ENCODE data around the gene AURKB.
"Not testable (repeated sequence)": the region's sequence is repeated elsewhere in the genome, so short reads cannot be mapped to it uniquely, and the experiment has no call there.

The AURKB gene

GRCh38 chr17:8225813-8226535, 15.6 kb upstream of the AURKB start:
- in situ Hi-C loops (cut with HindIII; ENCODE audit: low sequenced_read_pairs), result no loop called here

DNA sequence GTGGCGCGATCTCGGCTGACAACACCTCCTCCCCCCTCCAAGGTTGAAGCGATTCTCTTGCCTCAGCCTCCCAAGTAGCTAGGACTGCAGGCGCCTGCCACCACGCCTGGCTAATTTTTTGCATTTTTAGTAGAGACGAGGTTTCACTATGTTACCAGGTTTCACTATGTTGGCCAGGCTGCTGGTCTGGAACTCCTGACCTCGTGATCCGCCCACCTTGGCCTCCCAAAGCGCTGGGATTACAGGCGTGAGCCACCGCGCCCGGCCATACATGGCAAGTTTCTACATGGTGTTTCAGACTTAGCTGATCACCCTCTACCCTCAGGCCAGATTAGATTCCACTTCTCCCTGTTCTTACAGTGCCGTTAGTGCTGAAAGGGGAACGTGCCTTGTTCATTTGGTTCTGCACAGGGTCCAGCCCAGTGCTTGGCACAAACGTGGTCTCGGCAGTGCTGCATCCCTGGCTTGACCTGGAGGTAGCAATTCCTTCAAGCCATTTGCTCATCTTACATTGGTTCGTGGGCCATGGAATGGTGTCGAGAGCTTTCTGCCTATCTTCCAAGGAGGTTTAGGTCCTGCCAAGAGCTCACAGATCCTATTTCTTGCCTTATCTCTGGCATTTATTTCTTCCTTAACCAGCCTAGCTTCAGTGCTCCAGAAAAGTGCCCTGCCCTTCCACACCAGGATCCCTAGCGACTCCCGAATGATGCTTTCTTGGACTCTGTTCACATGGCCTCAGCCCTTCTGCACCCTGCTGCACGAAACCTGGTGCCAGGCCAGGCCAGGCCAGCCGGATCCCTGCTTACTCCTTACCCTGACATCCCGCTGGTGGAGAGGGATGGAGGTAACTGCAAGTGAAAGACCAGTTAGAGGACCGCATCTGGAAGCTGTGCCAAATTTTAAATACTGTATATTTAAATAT, 14.8 kb upstream of the AURKB start:
- in situ Hi-C loops (cut with HindIII; ENCODE audit: low sequenced_read_pairs), result no loop called here

DNA sequence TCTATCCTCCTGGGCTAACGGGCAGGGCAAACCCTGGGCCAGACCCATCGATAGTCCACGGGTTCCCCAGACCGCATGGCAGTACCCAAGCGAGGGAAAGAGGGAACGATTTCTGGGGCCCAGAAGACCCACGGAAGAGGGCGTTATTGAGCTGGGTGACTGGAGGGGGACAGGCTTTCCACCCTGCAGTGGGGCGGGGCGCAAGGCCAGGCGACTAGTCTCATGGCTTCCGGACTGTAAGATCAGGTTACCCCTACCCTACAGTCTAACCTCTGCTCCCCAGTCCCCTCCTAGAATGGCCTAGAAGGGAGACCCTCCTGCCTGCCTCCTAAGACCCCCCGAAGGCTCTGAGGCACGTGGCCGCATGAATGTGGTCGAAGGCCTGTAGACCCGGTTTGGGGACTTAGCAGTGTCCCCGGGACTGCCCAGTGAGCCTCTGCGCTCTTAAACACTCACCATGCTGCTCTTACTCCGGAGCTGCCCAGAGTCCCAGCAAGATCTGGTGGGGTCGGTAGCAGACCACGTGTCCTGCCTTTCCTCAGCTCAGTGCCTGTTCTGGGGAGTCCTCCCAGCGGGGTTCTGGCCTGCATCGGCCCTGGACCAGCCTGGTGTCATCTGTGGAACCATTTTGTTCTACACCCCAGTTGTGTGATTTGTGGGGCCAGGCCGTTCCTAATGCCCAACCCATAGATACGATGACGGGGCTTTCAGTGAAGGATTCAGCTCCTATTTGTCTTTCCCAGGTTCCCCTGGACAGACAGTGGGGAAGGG, 13.2 kb upstream of the AURKB start:
- in situ Hi-C loops (cut with HindIII; ENCODE audit: low sequenced_read_pairs), result no loop called here

DNA sequence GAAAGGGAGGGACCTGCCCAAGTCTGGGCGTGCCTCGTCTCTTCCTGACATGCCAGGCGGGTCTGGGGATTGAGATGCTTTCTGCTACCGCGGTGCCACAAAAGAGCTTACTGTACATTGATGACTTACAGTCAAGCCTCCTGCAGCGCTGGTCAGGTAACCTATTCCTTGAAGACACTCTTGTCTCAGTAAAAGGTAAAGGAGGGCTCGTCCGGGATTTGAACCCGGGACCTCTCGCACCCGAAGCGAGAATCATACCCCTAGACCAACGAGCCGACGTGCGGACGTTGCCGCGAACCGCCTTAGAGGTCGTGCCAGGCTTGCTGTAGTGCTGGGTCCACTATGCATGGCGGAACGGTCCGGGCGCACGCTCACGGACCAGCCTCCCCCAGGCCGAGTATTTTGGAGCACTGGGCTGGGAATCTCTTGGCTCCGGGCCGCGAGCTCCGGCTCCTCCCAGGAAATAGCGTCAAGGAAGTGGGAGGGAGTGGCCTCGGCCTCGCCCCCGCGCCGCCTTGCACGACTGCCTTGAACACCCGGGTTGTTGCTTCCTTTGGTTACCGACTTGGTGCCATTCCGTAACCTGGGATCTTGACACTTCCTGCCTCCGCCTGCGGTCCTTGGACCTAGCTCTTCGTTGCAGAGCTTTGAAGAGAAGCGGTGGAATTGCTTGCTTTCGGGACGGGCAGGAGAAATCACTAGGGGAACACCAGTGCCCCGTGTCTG, 12.4 kb upstream of the AURKB start:
- in situ Hi-C loops (cut with HindIII; ENCODE audit: low sequenced_read_pairs), result no loop called here

DNA sequence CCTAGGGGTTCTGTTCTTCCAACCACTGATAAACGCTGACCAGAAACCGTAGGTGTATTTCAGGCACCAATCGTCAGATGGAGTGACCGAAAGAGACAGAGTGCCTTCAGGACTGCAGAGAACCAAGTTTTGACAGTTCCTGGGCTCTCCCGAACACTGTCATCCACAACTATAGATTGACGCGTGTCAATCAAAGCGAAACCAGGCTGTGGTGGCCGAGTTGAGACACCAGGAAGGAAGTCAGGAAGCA, 11.9 kb upstream of the AURKB start:
- in situ Hi-C loops (cut with HindIII; ENCODE audit: low sequenced_read_pairs), result no loop called here

GRCh38 chr17:8221663-8222379, 11.4 kb upstream of the AURKB start:
- in situ Hi-C loops (cut with HindIII; ENCODE audit: low sequenced_read_pairs), result no loop called here

DNA sequence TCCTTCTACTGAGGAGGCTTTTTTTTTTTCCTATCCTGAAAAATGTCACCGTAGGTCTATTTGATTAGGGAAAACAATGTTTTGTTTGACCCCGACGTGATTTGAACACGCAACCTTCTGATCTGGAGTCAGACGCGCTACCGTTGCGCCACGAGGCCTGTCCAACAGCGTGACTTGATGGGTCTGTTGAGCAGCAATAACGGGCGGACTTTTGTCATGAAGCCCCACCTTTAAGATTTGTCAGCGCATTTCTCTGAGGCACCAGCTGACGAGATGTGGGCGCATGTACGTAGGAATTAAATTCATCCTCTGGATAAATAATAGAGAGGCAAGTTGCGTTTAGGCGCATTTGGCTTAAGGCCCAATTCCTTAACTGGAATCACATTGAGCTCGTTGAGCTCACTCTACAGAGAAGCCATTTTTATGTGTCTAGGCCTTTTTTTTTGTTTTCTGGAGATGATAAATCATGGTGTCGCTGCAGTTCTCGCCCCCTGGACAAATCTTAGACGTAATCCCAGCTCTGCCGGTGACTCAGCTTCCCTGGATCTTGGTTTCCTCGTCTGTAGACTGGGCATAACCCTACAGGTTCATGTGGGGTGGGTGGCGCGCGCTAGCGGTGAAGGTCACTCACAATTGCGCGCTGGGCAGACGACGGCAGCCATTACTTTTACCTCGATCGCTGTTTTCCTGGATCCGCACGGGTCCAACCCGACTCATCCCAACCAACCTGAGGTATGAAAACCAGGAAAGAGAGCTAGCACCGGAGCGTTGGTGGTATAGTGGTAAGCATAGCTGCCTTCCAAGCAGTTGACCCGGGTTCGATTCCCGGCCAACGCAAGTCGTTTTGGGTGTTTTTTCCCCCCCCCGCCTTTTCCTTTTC, 10.6 kb upstream of the AURKB start:
- in situ Hi-C loops (cut with HindIII; ENCODE audit: low sequenced_read_pairs), result no loop called here

DNA sequence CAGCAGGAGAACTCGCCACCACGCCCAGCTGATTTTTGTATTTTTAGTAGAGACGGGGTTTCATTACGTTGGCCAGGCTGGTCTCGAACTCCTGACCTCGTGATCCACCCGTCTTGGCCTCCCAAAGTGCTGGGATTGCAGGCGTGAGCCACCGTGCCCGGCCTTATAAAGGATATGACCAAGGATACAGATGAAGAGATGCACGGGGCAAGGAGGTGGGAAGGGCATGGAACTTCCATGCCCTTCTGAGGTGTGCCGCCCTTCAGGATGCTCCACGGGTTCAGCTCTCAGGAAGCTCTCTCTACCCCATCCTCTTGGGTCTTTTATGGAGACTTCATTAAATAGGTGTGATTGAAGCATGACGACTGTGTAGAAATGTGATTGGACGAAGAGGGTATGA, 3.6 kb upstream of the AURKB start:
- in situ Hi-C loops (cut with HindIII; ENCODE audit: low sequenced_read_pairs), result not testable (repeated sequence)

DNA sequence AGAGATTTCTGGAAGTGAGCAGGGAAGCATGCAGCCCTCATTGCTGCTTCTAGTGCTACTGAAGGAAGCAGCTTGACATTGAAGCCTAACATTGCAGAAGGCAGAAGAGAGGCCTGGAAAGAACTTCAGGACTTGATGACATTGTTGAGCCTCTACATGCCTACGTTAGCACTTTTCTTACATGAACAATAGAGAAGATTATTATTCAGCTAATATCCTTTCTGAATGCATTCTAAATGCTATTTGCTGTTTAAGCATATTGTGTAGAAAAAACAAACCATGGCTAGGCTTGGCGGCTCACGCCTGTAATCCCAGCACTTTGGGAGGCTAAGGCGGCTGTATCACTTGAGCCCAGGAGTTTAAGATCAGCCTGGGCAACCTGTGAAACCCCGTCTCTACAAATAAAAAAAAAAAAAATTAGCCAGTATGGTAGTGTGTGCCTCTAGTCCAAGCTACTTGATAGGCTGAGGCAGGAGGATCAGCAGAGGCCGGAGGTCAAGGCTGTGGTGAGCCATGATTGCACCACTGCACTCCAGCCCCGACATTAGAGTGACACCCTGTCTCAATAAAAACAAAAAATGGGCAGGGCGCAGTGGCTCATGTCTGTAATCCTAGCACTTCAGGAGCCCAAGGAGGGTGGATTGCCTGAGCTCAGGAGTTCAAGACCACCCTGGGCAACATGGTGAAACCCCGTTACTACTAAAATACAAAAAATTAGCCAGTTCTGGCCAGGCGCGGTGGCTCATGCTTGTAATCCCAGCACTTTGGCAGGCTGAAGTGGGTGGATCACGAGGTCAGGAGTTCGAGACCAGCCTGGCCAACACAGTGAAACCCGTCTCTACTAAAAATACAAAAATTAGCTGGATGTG, 2.2 kb upstream of the AURKB start:
- in situ Hi-C loops (cut with HindIII; ENCODE audit: low sequenced_read_pairs), result no loop called here

DNA sequence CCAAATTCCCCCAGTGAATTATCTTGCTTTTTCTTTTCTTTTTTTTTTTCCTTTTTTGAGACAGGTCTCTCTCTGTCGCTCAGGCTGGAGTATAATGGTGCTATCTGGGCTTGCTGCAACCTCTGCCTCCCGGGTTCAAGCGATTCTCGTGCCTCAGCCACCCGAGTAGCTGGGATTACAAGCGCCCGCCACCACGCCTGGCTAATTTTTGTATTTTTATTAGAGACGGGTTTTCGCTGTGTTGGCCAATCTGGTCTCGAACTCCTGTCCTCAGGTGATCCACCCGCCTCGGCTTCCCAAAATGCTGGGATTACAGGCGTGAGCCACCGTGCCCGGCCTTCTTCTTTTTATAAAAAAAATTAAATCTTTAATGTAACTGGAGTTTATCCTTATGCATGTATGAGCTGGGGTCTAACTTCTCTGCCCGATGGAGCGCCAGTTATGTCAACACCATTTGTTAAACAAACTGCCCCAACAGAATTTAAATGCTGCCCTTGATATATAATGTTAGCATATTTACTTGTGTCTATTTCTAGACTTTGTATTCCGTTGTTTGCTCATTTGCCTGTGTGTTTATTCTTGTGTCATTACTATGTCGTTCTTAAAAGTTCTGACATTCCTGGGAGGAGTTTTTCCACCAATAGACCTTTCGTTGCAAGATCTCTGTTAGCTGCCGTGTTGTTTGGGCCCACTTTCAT, 535 bp upstream of the AURKB start:
- in situ Hi-C loops (cut with HindIII; ENCODE audit: low sequenced_read_pairs), result no loop called here

DNA sequence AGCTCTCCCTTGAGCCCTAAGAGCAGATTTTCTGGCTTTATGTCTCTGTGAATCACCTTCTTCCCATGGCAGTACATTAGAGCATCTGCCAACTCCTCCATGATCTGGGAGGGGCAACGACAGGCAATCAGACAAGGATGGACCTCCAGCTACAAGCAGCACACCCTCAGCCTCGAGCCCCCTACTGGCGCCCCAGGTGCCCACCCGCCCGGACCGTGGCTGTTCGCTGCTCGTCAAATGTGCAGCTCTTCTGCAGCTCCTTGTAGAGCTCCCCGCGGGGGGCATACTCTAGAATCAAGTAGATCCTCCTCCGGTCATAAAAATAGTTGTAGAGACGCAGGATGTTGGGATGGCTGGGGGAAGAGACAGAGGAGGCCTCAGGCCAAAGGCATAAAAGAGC, 3.8 kb downstream of the AURKB start:
- in situ Hi-C loops (cut with HindIII; ENCODE audit: low sequenced_read_pairs), result no loop called here

DNA sequence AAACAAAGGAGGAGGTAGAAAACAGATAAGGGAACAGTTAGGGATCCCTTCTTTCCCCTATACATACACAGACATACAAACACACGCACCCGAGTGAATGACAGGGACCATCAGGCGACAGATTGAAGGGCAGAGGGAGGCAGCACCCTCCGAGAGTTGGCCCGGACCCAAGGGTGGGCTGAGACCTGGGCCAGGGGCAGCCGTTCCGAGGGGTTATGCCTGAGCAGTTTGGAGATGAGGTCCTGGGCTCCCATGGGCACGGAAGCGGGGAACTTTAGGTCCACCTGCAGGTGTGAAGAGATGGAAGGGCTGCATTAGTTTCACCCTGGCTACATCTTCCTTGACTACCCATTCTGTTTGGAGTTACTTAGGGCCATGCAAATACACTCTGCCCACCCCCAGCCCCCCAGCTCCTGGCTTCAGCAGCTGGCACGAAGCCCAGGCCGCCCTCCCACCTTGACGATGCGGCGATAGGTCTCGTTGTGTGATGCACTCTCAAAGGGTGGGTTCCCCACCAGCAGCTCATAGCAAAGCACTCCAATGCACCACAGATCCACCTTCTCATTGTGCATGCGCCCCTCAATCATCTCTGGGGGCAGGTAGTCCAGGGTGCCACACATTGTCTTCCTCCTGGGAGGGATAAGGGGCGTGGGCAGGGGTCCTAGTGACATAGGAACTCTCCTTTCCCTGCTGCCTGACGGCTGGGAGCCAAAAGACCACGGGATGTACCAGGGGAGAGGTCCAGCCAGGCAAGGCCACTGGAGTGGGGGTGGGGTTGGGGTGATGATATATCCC, 5.4 kb downstream of the AURKB start:
- in situ Hi-C loops (cut with HindIII; ENCODE audit: low sequenced_read_pairs), result no loop called here

GRCh38 chr17:8192070-8192815, 18.1 kb downstream of the AURKB start:
- in situ Hi-C loops (cut with HindIII; ENCODE audit: low sequenced_read_pairs), result no loop called here

GRCh38 chr17:8190506-8190905, 19.9 kb downstream of the AURKB start:
- in situ Hi-C loops (cut with HindIII; ENCODE audit: low sequenced_read_pairs), result no loop called here

GRCh38 chr17:8189711-8190477, 20.5 kb downstream of the AURKB start, which contains the start of gene BORCS6:
TSS of gene BORCS6 (minus strand) at chr17:8190180. CDS start at chr17:8190140, 40 bp downstream.
- in situ Hi-C loops (cut with HindIII; ENCODE audit: low sequenced_read_pairs), result loop anchor here (5.0 kb wide), 2 partner anchors 47 to 68 kb away; partner anchors contain the start of gene HES7
